HepG2 (cell line): ENCODE measurements around the gene NCKIPSD. TPM values are rescaled to one million over a fixed set of nuclear protein-coding genes. Genes with fewer than 3 reads are reported as not detected.

Experiments used
- DRAP1 ChIP-seq: IDR thresholded peaks from 2 replicates; pipeline ENCODE4 v1.6.1; 2016; ENCODE audit warnings: missing genetic modification reagents, missing compliant biosample characterization
- FOXP1 ChIP-seq, 2 experiments: fragments of 450-650 bp in 1 of 2; IDR thresholded peaks; 2 replicates each; pipeline ENCODE4 v1.6.1; 2017 to 2018; ENCODE audit warnings: antibody characterized with exemption in 1 of 2
- GATAD1 ChIP-seq: IDR thresholded peaks from 2 replicates; pipeline ENCODE4 v1.6.1; 2016; ENCODE audit warnings: missing genetic modification reagents, missing compliant biosample characterization
- HCFC1 ChIP-seq: fragments of 150-350 bp; IDR thresholded peaks from 2 replicates; pipeline ENCODE4 v1.6.1; 2014; ENCODE audit warnings: low read depth, low read length
- HNF1A ChIP-seq, 2 experiments: sonication (generic) in 1 of 2; formaldehyde crosslinking in 1 of 2; IDR thresholded peaks; 2 replicates each; pipeline versions ENCODE4 v1.4.0 to v1.6.1; 2016 to 2020; ENCODE audit warnings: borderline replicate concordance in 1 of 2, low read depth in 1 of 2, mild to moderate bottlenecking in 1 of 2, missing genetic modification reagents in 1 of 2
- HNRNPLL ChIP-seq: fragments of 200-400 bp; formaldehyde crosslinking; IDR thresholded peaks from 2 replicates; pipeline ENCODE4 v1.6.1; 2017; ENCODE audit warnings: mild to moderate bottlenecking, low read depth, low read length; ENCODE audit not compliant: poor library complexity, severe bottlenecking
- HOXA3 ChIP-seq: sonication (generic); formaldehyde crosslinking; IDR thresholded peaks from 2 replicates; pipeline ENCODE4 v1.5.0; 2020; ENCODE audit warnings: missing genetic modification reagents
- MED8 ChIP-seq: sonication (generic); formaldehyde crosslinking; IDR thresholded peaks from 2 replicates; pipeline ENCODE4 v1.8.1; 2023; ENCODE audit warnings: mild to moderate bottlenecking, missing genetic modification reagents; ENCODE audit not compliant: insufficient replicate concordance
- MEF2D ChIP-seq: sonication (generic); formaldehyde crosslinking; IDR thresholded peaks from 2 replicates; pipeline ENCODE4 v1.5.1; 2020; ENCODE audit warnings: mild to moderate bottlenecking, missing genetic modification reagents
- MEIS2 ChIP-seq: sonication (generic); formaldehyde crosslinking; IDR thresholded peaks from 2 replicates; pipeline ENCODE4 v1.9.0; 2021; ENCODE audit warnings: mild to moderate bottlenecking, missing genetic modification reagents
- MYC ChIP-seq: sonication (generic); formaldehyde crosslinking; IDR thresholded peaks from 2 replicates; pipeline ENCODE4 v1.9.0; 2021; ENCODE audit warnings: missing genetic modification reagents, borderline replicate concordance
- NFIC ChIP-seq: IDR thresholded peaks from 2 replicates; pipeline ENCODE4 v1.6.1; 2012; ENCODE audit warnings: mild to moderate bottlenecking, low read length, inconsistent platforms
- NFRKB ChIP-seq: fragments of 450-650 bp; IDR thresholded peaks from 2 replicates; pipeline ENCODE4 v1.6.1; 2017
- SIN3A ChIP-seq: IDR thresholded peaks from 2 replicates; pipeline ENCODE4 v1.6.1; 2011; ENCODE audit warnings: low read depth, mild to moderate bottlenecking, control low read depth, low read length, borderline replicate concordance
- SRY ChIP-seq: sonication (generic); formaldehyde crosslinking; IDR thresholded peaks from 2 replicates; pipeline ENCODE4 v1.8.0; 2022; ENCODE audit warnings: mild to moderate bottlenecking, missing genetic modification reagents
- WIZ ChIP-seq: sonication (generic); formaldehyde crosslinking; IDR thresholded peaks from 2 replicates; pipeline ENCODE4 v1.5.1; 2020; ENCODE audit warnings: mild to moderate bottlenecking, missing genetic modification reagents
- YEATS2 ChIP-seq: sonication (generic); formaldehyde crosslinking; IDR thresholded peaks from 2 replicates; pipeline ENCODE4 v1.4.0; 2020; ENCODE audit warnings: missing genetic modification reagents, borderline replicate concordance
- ZC3H4 ChIP-seq: sonication (generic); formaldehyde crosslinking; IDR thresholded peaks from 2 replicates; pipeline ENCODE4 v1.4.0; 2020; ENCODE audit warnings: missing genetic modification reagents, borderline replicate concordance
- ZFY ChIP-seq: sonication (generic); formaldehyde crosslinking; IDR thresholded peaks from 2 replicates; pipeline ENCODE4 v1.4.0; 2020; ENCODE audit warnings: missing genetic modification reagents
- ZGPAT ChIP-seq: IDR thresholded peaks from 2 replicates; pipeline ENCODE4 v1.6.1; 2016; ENCODE audit warnings: mild to moderate bottlenecking
- ZNF24 ChIP-seq: fragments of 450-650 bp; IDR thresholded peaks from 2 replicates; pipeline ENCODE4 v1.6.1; 2017; ENCODE audit warnings: antibody characterized with exemption, mild to moderate bottlenecking
- ZNF274 ChIP-seq: sonication (generic); formaldehyde crosslinking; IDR thresholded peaks from 2 replicates; pipeline ENCODE4 v1.5.1; 2020; ENCODE audit warnings: mild to moderate bottlenecking, missing genetic modification reagents
- ZNF547 ChIP-seq: sonication (generic); formaldehyde crosslinking; IDR thresholded peaks from 2 replicates; pipeline ENCODE4 v1.5.1; 2020; ENCODE audit warnings: mild to moderate bottlenecking, missing genetic modification reagents
- ZNF772 ChIP-seq: sonication (generic); formaldehyde crosslinking; IDR thresholded peaks from 2 replicates; pipeline ENCODE4 v1.5.0; 2020; ENCODE audit warnings: mild to moderate bottlenecking, missing genetic modification reagents
- ZNF777 ChIP-seq: sonication (generic); formaldehyde crosslinking; IDR thresholded peaks from 2 replicates; pipeline ENCODE4 v1.4.0; 2020; ENCODE audit warnings: missing genetic modification reagents
- polyA plus RNA-seq, 8 experiments: library from polyadenylated mRNA; depleted of rRNA in 3 of 8; stranded (reverse) in 7 of 8; unstranded in 1 of 8; fragments of >200 nt; fragmentation: Illumina TruSeq in 4 of 8; extraction: Trizol in 4 of 8; gene quantifications; 2 replicates each; pipeline versions ENCODE4 v1.2.1 to v1.2.3, GENCODE V29; 2011 to 2016; ENCODE audit warnings: low read depth in 4 of 8, missing spikeins in 1 of 8, mixed read lengths in 1 of 8; ENCODE audit not compliant: insufficient read depth in 1 of 8
- total RNA-seq, 5 experiments: library from RNA; depleted of rRNA; stranded (reverse); fragments of >200 nt; fragmentation: Illumina TruSeq; extraction: Trizol; gene quantifications; 2 replicates each; pipeline ENCODE4 v1.2.3, GENCODE V29; 2016; ENCODE audit warnings: low read depth in 1 of 5

Gene NCKIPSD
- total and polyA plus RNA-seq, 2 of the 13 experiments (the other 11 are each of a cell fraction or from before 2014, with no cell fraction given), result 13.5 to 35.2 TPM

GRCh38 chr3:48716982-48717746, 31.4 kb upstream of the NCKIPSD start, which contains the start of gene IP6K2 (continued):
- TF ChIP-seq MYC (CRISPR knock-in tag), result peak; percentile 71; the same call in 1 of the 2 replicates
- TF ChIP-seq MED8, result no peak
- TF ChIP-seq ZFY (CRISPR knock-in tag), result peak; percentile 45; the same call in 1 of the 2 replicates
- TF ChIP-seq NFIC, result no peak
- 0 out of 2 replicates have a peak, but pooled peaks have one; percentile 55 for TF ChIP-seq ZNF274
- no peak for TF ChIP-seq FOXP1 (IDR thresholded peaks at IDR 0.05)
- TF ChIP-seq FOXP1 (CRISPR knock-in tag; IDR thresholded peaks at IDR 0.05), result no peak
- peak; percentile 49; the same call in 1 of the 2 replicates for TF ChIP-seq ZGPAT (CRISPR knock-in tag)
- TF ChIP-seq NFRKB, result peak; percentile 78
- peak; percentile 87; the same call in 1 of the 2 replicates for TF ChIP-seq SIN3A
- no peak for TF ChIP-seq ZNF772 (CRISPR knock-in tag)
- TF ChIP-seq SRY (CRISPR knock-in tag), result no peak
- no peak for TF ChIP-seq ZNF24
- peak; percentile 90 for TF ChIP-seq DRAP1 (CRISPR knock-in tag)
- peak; percentile 29; the same call in 1 of the 2 replicates for TF ChIP-seq HCFC1
- peak; percentile 87 for TF ChIP-seq HOXA3 (CRISPR knock-in tag)
- peak; percentile 71; the same call in 1 of the 2 replicates for TF ChIP-seq YEATS2 (CRISPR knock-in tag)
- no peak; the same call in 1 of the 2 replicates for TF ChIP-seq MEF2D
- 0 out of 2 replicates have a peak, but pooled peaks have one; percentile 38 for TF ChIP-seq ZNF547
- TF ChIP-seq HNRNPLL, result peak; percentile 96
- TF ChIP-seq GATAD1, result peak; percentile 83
- TF ChIP-seq WIZ (CRISPR knock-in tag), result no peak
- peak; percentile 32; the same call in 1 of the 2 replicates for TF ChIP-seq ZNF777
- peak; percentile 22; the same call in 1 of the 2 replicates for TF ChIP-seq MEIS2 (CRISPR knock-in tag)
- TF ChIP-seq HNF1A (IDR thresholded peaks at IDR 0.05; ENCODE audit: low read depth), result no peak
- 0 out of 2 replicates have a peak, but pooled peaks have one; percentile 26 for TF ChIP-seq HNF1A (CRISPR knock-in tag; IDR thresholded peaks at IDR 0.05; ENCODE audit: borderline replicate concordance)
- TF ChIP-seq ZC3H4 (CRISPR knock-in tag), result no peak
